CD14-positive monocyte (primary cell): Measurements from ENCODE around the gene SETD3. TPM values are rescaled to one million over a fixed set of nuclear protein-coding genes. Genes with fewer than 3 reads are reported as not detected.

Experiments
- DNase-seq, 3 donors: peaks; one replicate each; pipeline ENCODE4 v3.0.0-alpha.2; 2011 to 2022
- H2AFZ ChIP-seq: 2 replicates; pipeline ENCODE4 v1.6.0; 2012; ENCODE audit warnings: mild to moderate bottlenecking, low read depth, low read length, inconsistent platforms; ENCODE audit not compliant: insufficient read depth, poor library complexity, severe bottlenecking
- H3K27ac ChIP-seq, 2 donors: 1 replicate in 1 of 2; 2 replicates in 1 of 2; pipeline ENCODE4 v1.5.1; 2012 to 2013; ENCODE audit warnings: low read length in 2 of 2, control low read depth in 1 of 2, inconsistent platforms in 1 of 2, low read depth in 1 of 2, mild to moderate bottlenecking in 1 of 2
- H3K27me3 ChIP-seq, 2 donors: one replicate each; pipeline versions ENCODE4 v1.6.0 to v1.6.1; 2011 to 2013; ENCODE audit warnings: low read length in 2 of 2; ENCODE audit not compliant: control insufficient read depth in 2 of 2, insufficient read depth in 2 of 2
- H3K36me3 ChIP-seq, 2 donors: replicated peaks in 1 of 2; 1 replicate in 1 of 2; 2 replicates in 1 of 2; pipeline versions ENCODE4 v1.5.1 to v1.6.1; 2012 to 2013; ENCODE audit warnings: low read length in 2 of 2, control low read depth in 1 of 2, inconsistent platforms in 1 of 2, mild to moderate bottlenecking in 1 of 2; ENCODE audit not compliant: insufficient read depth in 2 of 2, control insufficient read depth in 1 of 2
- H3K4me1 ChIP-seq, 2 donors: 1 replicate in 1 of 2; 2 replicates in 1 of 2; pipeline versions ENCODE4 v1.5.1 to v1.6.1; 2012 to 2013; ENCODE audit warnings: low read length in 2 of 2, control low read depth in 1 of 2, inconsistent platforms in 1 of 2, mild to moderate bottlenecking in 1 of 2, moderate library complexity in 1 of 2; ENCODE audit not compliant: insufficient read depth in 2 of 2, control insufficient read depth in 1 of 2
- H3K4me2 ChIP-seq: replicated peaks from 2 replicates; pipeline ENCODE3; 2012; ENCODE audit warnings: low read length, moderate library complexity, mild to moderate bottlenecking; ENCODE audit not compliant: poor library complexity, severe bottlenecking; ENCODE audit errors: extremely low read depth
- H3K4me3 ChIP-seq, 3 experiments: fragments of 200-600 bp in 1 of 3; sonication (generic) in 1 of 3; replicated peaks in 1 of 3; 1 replicate in 2 of 3; 2 replicates in 1 of 3; pipeline ENCODE4 v1.5.1; 2011 to 2013; ENCODE audit warnings: low read length in 3 of 3, mild to moderate bottlenecking in 3 of 3, control low read depth in 2 of 3, low read depth in 2 of 3, inconsistent platforms in 1 of 3, moderate library complexity in 1 of 3
- H3K79me2 ChIP-seq: 2 replicates; pipeline ENCODE4 v1.6.0; 2012; ENCODE audit warnings: mild to moderate bottlenecking, control low read depth, inconsistent platforms, low read length, moderate library complexity; ENCODE audit not compliant: insufficient read depth
- H3K9ac ChIP-seq: 2 replicates; pipeline ENCODE4 v1.6.0; 2017; ENCODE audit warnings: low read length, mild to moderate bottlenecking; ENCODE audit not compliant: insufficient read depth, poor library complexity, severe bottlenecking
- H3K9me3 ChIP-seq, 2 donors: replicated peaks in 1 of 2; 1 replicate in 1 of 2; 2 replicates in 1 of 2; pipeline versions ENCODE4 v1.5.1 to v1.6.1; 2012 to 2013; ENCODE audit warnings: low read length in 2 of 2, control low read depth in 1 of 2; ENCODE audit not compliant: control insufficient read depth in 1 of 2, insufficient read depth in 1 of 2
- H4K20me1 ChIP-seq: 2 replicates; pipeline ENCODE4 v1.6.0; 2012; ENCODE audit warnings: mild to moderate bottlenecking, low read length, control low read depth, moderate library complexity; ENCODE audit not compliant: insufficient read depth
- H3K27ac Mint-ChIP-seq, 7 donors: one replicate each; pipeline ENCODE4 v1.8.0; 2020; ENCODE audit warnings: mild to moderate bottlenecking in 7 of 7, mixed read lengths in 7 of 7, moderate library complexity in 6 of 7, inconsistent platforms in 2 of 7
- H3K27me3 Mint-ChIP-seq, 3 donors: one replicate each; pipeline ENCODE4 v1.8.0; 2021 to 2022; ENCODE audit warnings: low read depth in 3 of 3, mild to moderate bottlenecking in 3 of 3, mixed read lengths in 3 of 3, moderate library complexity in 3 of 3, inconsistent platforms in 1 of 3
- H3K36me3 Mint-ChIP-seq, 2 donors: one replicate each; pipeline ENCODE4 v1.8.0; 2020; ENCODE audit warnings: mixed read lengths in 2 of 2, inconsistent platforms in 1 of 2, mild to moderate bottlenecking in 1 of 2
- H3K4me1 Mint-ChIP-seq: one replicate; pipeline ENCODE4 v1.8.0; 2020; ENCODE audit warnings: mild to moderate bottlenecking, mixed read lengths
- H3K4me3 Mint-ChIP-seq, 2 donors: one replicate each; pipeline ENCODE4 v1.8.0; 2020; ENCODE audit warnings: mild to moderate bottlenecking in 2 of 2, mixed read lengths in 2 of 2, moderate library complexity in 1 of 2
- H3K9me3 Mint-ChIP-seq, 7 donors: one replicate each; pipeline ENCODE4 v1.8.0; 2020 to 2022; ENCODE audit warnings: mixed read lengths in 7 of 7, mild to moderate bottlenecking in 6 of 7, moderate library complexity in 6 of 7, inconsistent platforms in 2 of 7
- CTCF ChIP-seq: fragments of 200-600 bp; IDR thresholded peaks from one replicate; pipeline ENCODE4 v1.8.0; 2022; ENCODE audit warnings: antibody characterized with exemption, mild to moderate bottlenecking
- WGBS: methylation state at CpG from one replicate; pipeline ENCODE4 v1.1.5; 2013; ENCODE audit warnings: missing lambda C conversion rate; ENCODE audit not compliant: insufficient coverage; 5-methylcytosine and 5-hydroxymethylcytosine counted together
- intact Hi-C, 2 donors: fragments of 100-400 bp; cut with micrococcal nuclease; formaldehyde crosslinking; loops; one replicate each; pipeline versions ENCODE4 v1.15.0 to v1.15.1; 2023
- polyA plus RNA-seq, 3 donors: library from polyadenylated mRNA; depleted of rRNA in 1 of 3; unstranded in 2 of 3; stranded (reverse) in 1 of 3; fragments of 300-500 nt in 2 of 3; fragments of >200 nt in 1 of 3; fragmentation: Illumina TruSeq in 2 of 3; gene quantifications; 1 replicate in 2 of 3; 2 replicates in 1 of 3; pipeline ENCODE4 v1.2.3, GENCODE V29; 2012 to 2021

Gene SETD3
- polyA plus RNA-seq, 3 donors = 22.9 to 39.5 (median 38.7) TPM

- Histone ChIP-seq H3K27ac (no peak overlapping the region), H3K27me3 (no peaks in the 10 kb centered on the region), H3K4me1 (no peaks in the 10 kb centered on the region), H3K4me3 (no peak overlapping the region), H3K9me3 (peaks cover 5 to 12% of the 10 kb centered on the region in 2 donors), H4K20me1 (peaks cover 9% of the 10 kb centered on the region), H3K9ac (no peak overlapping the region), H3K36me3 (peaks cover 77 to 98% of the 10 kb centered on the region in 2 donors), H3K79me2 (peaks cover 4% of the 10 kb centered on the region), H3K4me2 (no peak overlapping the region), H2AFZ (no peak overlapping the region)
- intact Hi-C loops = no loop called here
- Mint-ChIP-seq H3K4me1 (no peaks in the 10 kb centered on the region), H3K36me3 (peaks cover 85 to 88% of the 10 kb centered on the region in 2 donors), H3K27me3 (no peaks in the 10 kb centered on the region), H3K4me3 (no peak overlapping the region), H3K27ac (no peak overlapping the region), H3K9me3 (peaks cover 4 to 13% (median 6%) of the 10 kb centered on the region in 7 donors)
- 100% methylated on average over 1 of the region's 1 CpG for WGBS
- TF ChIP-seq CTCF = no peak
- no peak for DNase-seq
These were observed 48.2 kb downstream of the SETD3 start for GRCh38 chr14:99432485-99432884.

- Histone ChIP-seq H3K27ac (no peak overlapping the region), H3K4me3 (no peak overlapping the region), H2AFZ (no peak overlapping the region), H3K36me3 (peaks cover 73 to 98% of the 10 kb centered on the region in 2 donors), H3K79me2 (peaks cover 4% of the 10 kb centered on the region), H3K4me1 (no peaks in the 10 kb centered on the region), H3K4me2 (no peak overlapping the region), H3K9ac (no peak overlapping the region), H3K27me3 (no peaks in the 10 kb centered on the region), H3K9me3 (peaks cover 5 to 12% of the 10 kb centered on the region in 2 donors), H4K20me1 (peaks cover 11% of the 10 kb centered on the region)
- intact Hi-C loops = no loop called here
- Mint-ChIP-seq H3K27ac (no peak overlapping the region), H3K4me1 (no peaks in the 10 kb centered on the region), H3K27me3 (no peaks in the 10 kb centered on the region), H3K4me3 (no peak overlapping the region), H3K36me3 (peaks cover 81 to 86% of the 10 kb centered on the region in 2 donors), H3K9me3 (peaks cover 4 to 13% (median 6%) of the 10 kb centered on the region in 7 donors)
- no CpG with 5 or more reads among the region's 3 CpGs for WGBS
- TF ChIP-seq CTCF = no peak
- no peak for DNase-seq
These were observed 48.7 kb downstream of the SETD3 start for GRCh38 chr14:99431986-99432385.
